NOMO-1 treated with dmso at 0.1 percent for 144 hours (cell line): Measurements from ENCODE around the gene MYO1H.

ENCODE experiments used
- DNase-seq: peaks from one replicate; lab custom pipeline; 2025; ENCODE audit not compliant: unreplicated experiment; lab: John Stamatoyannopoulos, UW

Gene MYO1H

GRCh38 chr12:109336593-109336992 lies 11.1 kb upstream of the MYO1H start:
- DNase-seq = no peak

GRCh38 chr12:109343677-109344076 lies 4.0 kb upstream of the MYO1H start:
- DNase-seq = no peak

GRCh38 chr12:109345428-109345827 lies 2.3 kb upstream of the MYO1H start:
- no peak for DNase-seq

GRCh38 chr12:109346920-109347319 lies 780 bp upstream of the MYO1H start:
- no peak for DNase-seq

GRCh38 chr12:109352184-109352583 lies 4.5 kb downstream of the MYO1H start:
- DNase-seq = no peak

- no peak for DNase-seq
Measured at GRCh38 chr12:109356577-109356976, 8.9 kb downstream of the MYO1H start.

GRCh38 chr12:109357032-109357431 lies 9.3 kb downstream of the MYO1H start:
- no peak for DNase-seq

GRCh38 chr12:109358154-109358869 lies 10.6 kb downstream of the MYO1H start:
- DNase-seq = peak; percentile 3

GRCh38 chr12:109359131-109359690 lies 11.5 kb downstream of the MYO1H start:
- DNase-seq = no peak

GRCh38 chr12:109369831-109370230 lies 22.1 kb downstream of the MYO1H start:
- DNase-seq = no peak

- DNase-seq = no peak
Measured at GRCh38 chr12:109377139-109377685, 29.5 kb downstream of the MYO1H start.

- no peak for DNase-seq
Measured at GRCh38 chr12:109378569-109378968, 30.9 kb downstream of the MYO1H start.

GRCh38 chr12:109382031-109382430 lies 34.3 kb downstream of the MYO1H start:
- DNase-seq = no peak

GRCh38 chr12:109383240-109383639 lies 35.5 kb downstream of the MYO1H start:
- no peak for DNase-seq

- no peak for DNase-seq
Measured at GRCh38 chr12:109385339-109386058, 37.8 kb downstream of the MYO1H start.

GRCh38 chr12:109386059-109386433 lies 38.3 kb downstream of the MYO1H start:
- DNase-seq = no peak

- peak; percentile 54 for DNase-seq
Measured at GRCh38 chr12:109387425-109388166, 39.9 kb downstream of the MYO1H start.

- DNase-seq = no peak
Measured at GRCh38 chr12:109388167-109388563, 40.5 kb downstream of the MYO1H start.

GRCh38 chr12:109389146-109389545 lies 41.4 kb downstream of the MYO1H start:
- no peak for DNase-seq

- peak; percentile 29 for DNase-seq
Measured at GRCh38 chr12:109393437-109394345, 46.0 kb downstream of the MYO1H start.
